Activated CD8-positive, alpha-beta T cell treated with anti-CD3 and anti-CD28 coated beads for 36 hours (primary cell): ENCODE data around the gene ISG20. TPM values are rescaled to one million over a fixed set of nuclear protein-coding genes. Genes with fewer than 3 reads are reported as not detected.
"Not testable (repeated sequence)": the region's sequence is repeated elsewhere in the genome, so short reads cannot be mapped to it uniquely, and the experiment has no call there.

Experiments
- ATAC-seq: fragments of 200-7000 bp; cut with Tn5 transposase; one replicate; pipeline ENCODE4 v1.10.0; 2021; ENCODE audit warnings: mild to moderate bottlenecking, moderate library complexity
- CTCF ChIA-PET: fragments of 350-600 bp; sonication (Branson Sonifier 250); formaldehyde crosslinking; loops from one replicate; lab custom pipeline; 2021; ENCODE audit warnings: antibody characterized with exemption; lab: Charles Lee
- POLR2A ChIA-PET: fragments of 350-600 bp; sonication (Branson Sonifier 250); formaldehyde crosslinking; loops from one replicate; lab custom pipeline; 2021; ENCODE audit warnings: antibody characterized with exemption; lab: Charles Lee
- DNase-seq: peaks from one replicate; pipeline ENCODE4 v3.0.0-alpha.2; 2020
- H3K27ac Mint-ChIP-seq: one replicate; pipeline ENCODE4 v1.8.0; 2021; ENCODE audit warnings: mild to moderate bottlenecking, mixed read lengths
- H3K27me3 Mint-ChIP-seq: one replicate; pipeline ENCODE4 v1.8.0; 2021; ENCODE audit warnings: mixed read lengths
- H3K36me3 Mint-ChIP-seq: one replicate; pipeline ENCODE4 v1.8.0; 2021; ENCODE audit warnings: low read depth, mixed read lengths
- H3K4me1 Mint-ChIP-seq: one replicate; pipeline ENCODE4 v1.8.0; 2021; ENCODE audit warnings: low read depth, mixed read lengths
- H3K4me3 Mint-ChIP-seq: one replicate; pipeline ENCODE4 v1.8.0; 2021; ENCODE audit warnings: mild to moderate bottlenecking, moderate library complexity, mixed read lengths
- H3K9me3 Mint-ChIP-seq: one replicate; pipeline ENCODE4 v1.8.0; 2021; ENCODE audit warnings: mixed read lengths
- CTCF ChIP-seq: fragments of 200-600 bp; IDR thresholded peaks from one replicate; pipeline ENCODE4 v1.8.0; 2022; ENCODE audit warnings: antibody characterized with exemption, mild to moderate bottlenecking
- intact Hi-C: fragments of 100-400 bp; cut with micrococcal nuclease; formaldehyde crosslinking; loops from one replicate; pipeline ENCODE4 v1.10.0; 2022
- total RNA-seq, 2 experiments: library from RNA; stranded (reverse); gene quantifications; one replicate each; pipeline ENCODE4 v1.2.3, GENCODE V29; 2021

Gene ISG20
- total RNA-seq, 2 experiments from 2014 or later: 75.1 to 82.8 TPM

- Mint-ChIP-seq H3K27ac (peak overlapping the region; percentile 96), H3K36me3 (peaks cover 59% of the 10 kb centered on the region), H3K4me1 (peaks cover 86% of the 10 kb centered on the region), H3K4me3 (peak overlapping the region; percentile 82), H3K27me3 (no peaks in the 10 kb centered on the region), H3K9me3 (no peaks in the 10 kb centered on the region)
- TF ChIP-seq CTCF: no peak
- ATAC-seq: no peak
- ChIA-PET POLR2A (interaction anchor here (0.6 to 2.6 kb wide), 4 partner anchors 15 to 21 kb away, joined by 4 to 16 read pairs (median 4); partner anchors contain the start of gene AEN), CTCF (interaction anchor here (2.4 kb wide), 1 partner anchor 12 kb away, joined by 18 read pairs; no protein-coding TSS in a partner anchor)
- intact Hi-C loops: no loop called here
- no peak for DNase-seq
Measured at GRCh38 chr15:88636654-88637053, 2.2 kb upstream of the ISG20 start.

- POLR2A ChIA-PET: interaction anchor here (1.9 to 2.1 kb wide), 2 partner anchors 11 to 170 kb away, joined by 7 to 23 read pairs; partner anchors contain the start of genes MRPL46 and MRPS11
- CTCF ChIA-PET: interaction anchor here (1.8 to 2.0 kb wide), 7 partner anchors 11 to 20 kb away, joined by 6 to 30 read pairs (median 11); no protein-coding TSS in a partner anchor
- H3K27ac Mint-ChIP-seq: peak overlapping the region; percentile 96
- TF ChIP-seq CTCF: no peak
- no peak for ATAC-seq
- peak overlapping the region; percentile 82 for H3K4me3 Mint-ChIP-seq
- intact Hi-C loops: no loop called here
- H3K4me1 Mint-ChIP-seq: peaks cover 82% of the 10 kb centered on the region
- H3K9me3 Mint-ChIP-seq: no peaks in the 10 kb centered on the region
- no peak for DNase-seq
- H3K36me3 Mint-ChIP-seq: peaks cover 58% of the 10 kb centered on the region
- no peaks in the 10 kb centered on the region for H3K27me3 Mint-ChIP-seq
Measured at GRCh38 chr15:88637436-88637835, 1.4 kb upstream of the ISG20 start.

GRCh38 chr15:88637841-88638625 is 783 bp upstream of the ISG20 start:
- no peaks in the 10 kb centered on the region for H3K27me3 Mint-ChIP-seq
- H3K36me3 Mint-ChIP-seq: peaks cover 57% of the 10 kb centered on the region
- ATAC-seq (no peak), DNase-seq (peak; percentile 38)
- peak overlapping the region; percentile 82 for H3K4me3 Mint-ChIP-seq
- peaks cover 81% of the 10 kb centered on the region for H3K4me1 Mint-ChIP-seq
- no peaks in the 10 kb centered on the region for H3K9me3 Mint-ChIP-seq
- no peak for TF ChIP-seq CTCF
- CTCF ChIA-PET: interaction anchor here (1.1 to 2.0 kb wide), 12 partner anchors 10 to 267 kb away, joined by 4 to 30 read pairs (median 8); partner anchors contain the start of genes MRPL46 and MRPS11
- intact Hi-C loops: no loop called here
- POLR2A ChIA-PET: interaction anchor here (1.3 to 2.1 kb wide), 3 partner anchors 11 to 180 kb away, joined by 4 to 23 read pairs (median 7); partner anchors contain the start of genes MRPL46 and MRPS11
- peak overlapping the region; percentile 96 for H3K27ac Mint-ChIP-seq

- Mint-ChIP-seq H3K27ac (peak overlapping the region; percentile 74), H3K9me3 (no peaks in the 10 kb centered on the region), H3K4me3 (no peak overlapping the region), H3K4me1 (peaks cover 72% of the 10 kb centered on the region), H3K27me3 (no peaks in the 10 kb centered on the region), H3K36me3 (peaks cover 44% of the 10 kb centered on the region)
- ChIA-PET CTCF (no interaction called here), POLR2A (no interaction called here)
- intact Hi-C loops: no loop called here
- no peak for DNase-seq
- TF ChIP-seq CTCF: no peak
- ATAC-seq: no peak
Measured at GRCh38 chr15:88641959-88642452, 3.2 kb downstream of the ISG20 start.

- ChIA-PET POLR2A (interaction anchor here (0.6 to 0.9 kb wide), 2 partner anchors 13 to 274 kb away, joined by 3 read pairs; no protein-coding TSS in a partner anchor), CTCF (interaction anchor here (1.2 kb wide), 1 partner anchor 18 kb away, joined by 4 read pairs; no protein-coding TSS in a partner anchor)
- ATAC-seq, intact Hi-C loops, DNase-seq, H3K4me3 Mint-ChIP-seq, H3K27me3 Mint-ChIP-seq, H3K9me3 Mint-ChIP-seq: not testable (repeated sequence)
- Mint-ChIP-seq H3K36me3 (peaks cover 40% of the 10 kb centered on the region), H3K4me1 (peaks cover 71% of the 10 kb centered on the region), H3K27ac (peak overlapping the region; percentile 74)
Measured at GRCh38 chr15:88642514-88642913, 3.7 kb downstream of the ISG20 start.
